Neural cell (in vitro differentiated cells): Measurements from ENCODE around the gene ROS1. TPM values are rescaled to one million over a fixed set of nuclear protein-coding genes. Genes with fewer than 3 reads are reported as not detected.

ENCODE experiments used
- H2AFZ ChIP-seq: fragments of 200-600, 300-800 bp; sonication (generic), shearing (Covaris generic); 2 replicates; pipeline ENCODE4 v1.6.0; 2014; ENCODE audit warnings: low read depth, mild to moderate bottlenecking, antibody characterized with exemption, low read length, moderate library complexity
- H3F3A ChIP-seq: fragments of 200-600 bp; shearing (Covaris generic); 2 replicates; pipeline ENCODE4 v1.6.1; 2016; ENCODE audit warnings: mild to moderate bottlenecking, moderate library complexity, mixed read lengths, antibody characterized with exemption, low read length; ENCODE audit not compliant: insufficient read depth, poor library complexity, severe bottlenecking
- H3K27ac ChIP-seq: fragments of 200-600, 300-800 bp; sonication (generic), shearing (Covaris generic); 2 replicates; pipeline ENCODE4 v1.5.1; 2014; ENCODE audit warnings: mild to moderate bottlenecking, low read length, moderate library complexity
- H3K27me3 ChIP-seq: fragments of 300-800, 200-600 bp; sonication (generic), shearing (Covaris generic); 2 replicates; pipeline ENCODE4 v1.6.0; 2014; ENCODE audit warnings: mild to moderate bottlenecking, low read depth, low read length, moderate library complexity; ENCODE audit not compliant: insufficient read depth
- H3K36me3 ChIP-seq: fragments of 300-800, 200-600 bp; sonication (generic), shearing (Covaris generic); 2 replicates; pipeline ENCODE4 v1.5.1; 2014; ENCODE audit warnings: mild to moderate bottlenecking, antibody characterized with exemption, low read length, moderate library complexity; ENCODE audit not compliant: insufficient read depth
- H3K4me2 ChIP-seq: fragments of 300-800, 200-600 bp; sonication (generic), shearing (Covaris generic); 2 replicates; pipeline ENCODE4 v1.6.0; 2014; ENCODE audit warnings: mild to moderate bottlenecking, low read length
- H3K4me3 ChIP-seq: fragments of 300-800, 200-600 bp; sonication (generic), shearing (Covaris generic); 2 replicates; pipeline ENCODE4 v1.5.1; 2014; ENCODE audit warnings: mild to moderate bottlenecking, low read length, moderate library complexity
- H3K79me2 ChIP-seq: fragments of 200-600 bp; shearing (Covaris generic); replicated peaks from 2 replicates; pipeline ENCODE4 v1.6.0; 2014; ENCODE audit warnings: mild to moderate bottlenecking, low read length, moderate library complexity; ENCODE audit not compliant: insufficient read depth
- H3K9ac ChIP-seq: fragments of 300-800, 200-600 bp; sonication (generic), shearing (Covaris generic); 2 replicates; pipeline ENCODE4 v1.6.1; 2016; ENCODE audit warnings: mild to moderate bottlenecking, low read length, mixed read lengths
- H3K9me2 ChIP-seq: fragments of 200-600 bp; shearing (Covaris generic); 2 replicates; pipeline ENCODE4 v1.6.1; 2016; ENCODE audit warnings: mild to moderate bottlenecking, low read length, mixed read lengths; ENCODE audit not compliant: insufficient read depth
- H3K9me3 ChIP-seq: fragments of 200-600, 300-800 bp; sonication (generic), shearing (Covaris generic); 2 replicates; pipeline ENCODE4 v1.6.1; 2016; ENCODE audit warnings: mild to moderate bottlenecking, mixed run types, low read length, moderate library complexity, mixed read lengths
- H4K20me1 ChIP-seq: fragments of 200-600 bp; shearing (Covaris generic); 2 replicates; pipeline ENCODE4 v1.6.1; 2016; ENCODE audit warnings: mild to moderate bottlenecking, mixed run types; ENCODE audit not compliant: insufficient read depth
- CTCF ChIP-seq: fragments of 450-650 bp; IDR thresholded peaks from 2 replicates; pipeline ENCODE4 v1.5.1; 2014; ENCODE audit warnings: antibody characterized with exemption, mild to moderate bottlenecking, moderate library complexity; ENCODE audit not compliant: poor library complexity, severe bottlenecking
- EP300 ChIP-seq: fragments of 450-650 bp; conservative IDR thresholded peaks from 2 replicates; pipeline ENCODE4 v1.6.1; 2014; ENCODE audit warnings: antibody characterized with exemption, mild to moderate bottlenecking, moderate library complexity; ENCODE audit not compliant: poor library complexity, severe bottlenecking
- EZH2 ChIP-seq: fragments of 200-600, 300-800 bp; shearing (Covaris generic), sonication (generic); IDR thresholded peaks from 2 replicates; pipeline ENCODE4 v1.6.1; 2014; ENCODE audit warnings: antibody characterized with exemption, low read length, borderline replicate concordance, mild to moderate bottlenecking; ENCODE audit not compliant: insufficient read depth, poor library complexity, severe bottlenecking
- MXI1 ChIP-seq: fragments of 450-650 bp; conservative IDR thresholded peaks from 2 replicates; pipeline ENCODE4 v1.6.1; 2014; ENCODE audit warnings: antibody characterized with exemption, mild to moderate bottlenecking; ENCODE audit not compliant: poor library complexity, severe bottlenecking
- POLR2AphosphoS5 ChIP-seq: IDR thresholded peaks from 2 replicates; pipeline ENCODE4 v1.6.1; 2012
- RAD21 ChIP-seq: fragments of 450-650 bp; conservative IDR thresholded peaks from 2 replicates; pipeline ENCODE4 v1.6.1; 2014; ENCODE audit warnings: antibody characterized with exemption, mild to moderate bottlenecking, moderate library complexity
- REST ChIP-seq: IDR thresholded peaks from 2 replicates; pipeline ENCODE4 v1.6.1; 2012; ENCODE audit warnings: borderline replicate concordance
- SMC3 ChIP-seq: fragments of 450-650 bp; conservative IDR thresholded peaks from 2 replicates; pipeline ENCODE4 v1.6.1; 2014; ENCODE audit warnings: antibody characterized with exemption, mild to moderate bottlenecking, moderate library complexity; ENCODE audit not compliant: poor library complexity
- TAF1 ChIP-seq: IDR thresholded peaks from 2 replicates; pipeline ENCODE4 v1.6.1; 2012; ENCODE audit warnings: low read depth
- polyA plus RNA-seq: library from polyadenylated mRNA; depleted of rRNA; stranded (reverse); fragments of >200 nt; gene quantifications from 2 replicates; pipeline ENCODE4 v1.2.3, GENCODE V29; 2014

ROS1 gene
- polyA plus RNA-seq, 1 donor from 2014 or later: not detected

GRCh38 chr6:117371492-117371891, 54.2 kb downstream of the ROS1 start:
- no peaks in the 10 kb centered on the region for H3K36me3 ChIP-seq
- H3K9me2 ChIP-seq: no peaks in the 10 kb centered on the region
- H4K20me1 ChIP-seq: no peaks in the 10 kb centered on the region
- no peaks in the 10 kb centered on the region for H3K27me3 ChIP-seq
- TF ChIP-seq POLR2AphosphoS5 (no peak), CTCF (no peak), MXI1 (no peak), RAD21 (no peak), REST (no peak), TAF1 (no peak), EP300 (no peak), SMC3 (no peak), EZH2 (no peak)
- no peaks in the 10 kb centered on the region for H3F3A ChIP-seq
- H2AFZ ChIP-seq: no peak overlapping the region
- H3K9ac ChIP-seq: no peak overlapping the region
- H3K4me2 ChIP-seq: no peak overlapping the region
- no peaks in the 10 kb centered on the region for H3K9me3 ChIP-seq
- no peak overlapping the region for H3K27ac ChIP-seq
- no peak overlapping the region for H3K4me3 ChIP-seq
- H3K79me2 ChIP-seq: no peaks in the 10 kb centered on the region

- no peak for TF ChIP-seq TAF1
- no peak for TF ChIP-seq REST
- TF ChIP-seq MXI1: no peak
- TF ChIP-seq POLR2AphosphoS5: no peak
- TF ChIP-seq SMC3: no peak
- TF ChIP-seq CTCF: no peak
- TF ChIP-seq RAD21: no peak
- H3K4me2 ChIP-seq: no peak overlapping the region
- no peak overlapping the region for H2AFZ ChIP-seq
- no peaks in the 10 kb centered on the region for H3K36me3 ChIP-seq
- H3F3A ChIP-seq: no peaks in the 10 kb centered on the region
- H3K9ac ChIP-seq: no peak overlapping the region
- no peaks in the 10 kb centered on the region for H3K27me3 ChIP-seq
- H4K20me1 ChIP-seq: no peaks in the 10 kb centered on the region
- H3K4me3 ChIP-seq: no peak overlapping the region
- H3K79me2 ChIP-seq: no peaks in the 10 kb centered on the region
- H3K27ac ChIP-seq: no peak overlapping the region
- no peaks in the 10 kb centered on the region for H3K9me2 ChIP-seq
- H3K9me3 ChIP-seq: no peaks in the 10 kb centered on the region
These were observed 66.2 kb downstream of the ROS1 start for GRCh38 chr6:117359581-117359980.
